ENCODE results near the gene CHST8.

Gene CHST8

GRCh38 chr19:33749016-33749415 lies 127.3 kb downstream of the CHST8 start:
- no peak for DNase-seq

- DNase-seq: no peak
Measured at GRCh38 chr19:33749619-33750175, 127.9 kb downstream of the CHST8 start.

DNA sequence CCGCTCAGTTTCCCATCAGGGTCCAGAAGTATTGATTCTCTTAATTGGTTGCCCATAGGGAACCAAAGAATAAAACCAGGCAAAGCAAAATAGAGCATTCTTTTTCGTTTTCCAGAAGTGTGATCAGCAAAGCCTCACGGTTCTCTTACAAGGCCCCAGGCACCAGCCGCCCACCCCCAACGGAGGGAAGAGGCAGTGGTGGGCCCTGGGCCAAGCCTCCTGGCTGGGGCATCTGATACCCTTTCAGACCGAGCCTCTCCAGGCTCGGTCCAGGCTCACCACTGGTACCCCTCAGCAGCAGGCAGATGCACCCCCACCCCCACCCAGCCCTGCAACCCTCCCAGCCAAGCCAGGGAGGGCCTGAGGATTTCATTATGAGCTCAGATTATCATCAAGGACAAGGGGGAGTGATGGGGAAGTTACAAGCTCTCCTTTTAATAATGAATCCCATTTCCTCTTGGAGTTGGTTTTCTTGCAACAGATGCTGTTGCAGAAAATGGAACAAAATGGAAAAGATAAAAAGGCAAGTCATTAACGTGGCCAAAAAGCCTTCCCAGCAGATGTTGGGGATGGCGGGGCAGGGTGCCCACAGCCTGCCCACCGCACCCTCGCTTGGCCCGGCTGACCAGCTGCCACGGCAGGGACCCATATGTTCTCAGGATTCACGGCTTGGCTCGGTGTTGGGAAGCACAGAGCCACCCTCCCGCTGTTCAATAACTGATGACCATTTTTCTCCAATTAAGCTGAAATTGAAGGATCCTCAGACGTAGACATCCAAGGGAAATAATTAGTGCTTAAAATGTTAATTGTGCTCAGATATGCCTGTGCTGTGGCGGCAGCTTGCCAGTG lies 129.1 kb downstream of the CHST8 start:
- DNase-seq: no peak

GRCh38 chr19:33751436-33751770 lies 129.7 kb downstream of the CHST8 start:
- no peak for DNase-seq

- no peak for DNase-seq
Measured at GRCh38 chr19:33752018-33752800, 130.5 kb downstream of the CHST8 start.

DNA sequence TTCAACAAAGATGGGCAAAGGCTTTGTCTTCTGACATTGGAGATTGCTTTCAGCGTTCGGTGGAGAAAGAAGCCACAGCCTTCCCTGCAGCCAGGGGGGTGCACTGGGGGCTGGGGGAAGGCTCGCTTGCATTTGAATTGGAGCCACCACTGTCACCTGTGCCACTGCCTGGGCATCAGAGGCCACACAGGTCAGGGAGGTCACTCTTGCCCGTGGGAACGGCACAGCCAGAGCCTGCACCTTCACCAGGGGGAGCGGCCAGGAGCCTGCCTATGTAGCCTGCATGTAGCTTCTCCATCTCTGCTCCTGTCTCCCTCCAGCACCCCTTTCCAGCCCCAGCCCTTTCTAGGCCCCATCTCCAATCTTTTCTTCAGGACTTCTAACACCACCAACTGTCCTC lies 131.2 kb downstream of the CHST8 start:
- no peak for DNase-seq

DNA sequence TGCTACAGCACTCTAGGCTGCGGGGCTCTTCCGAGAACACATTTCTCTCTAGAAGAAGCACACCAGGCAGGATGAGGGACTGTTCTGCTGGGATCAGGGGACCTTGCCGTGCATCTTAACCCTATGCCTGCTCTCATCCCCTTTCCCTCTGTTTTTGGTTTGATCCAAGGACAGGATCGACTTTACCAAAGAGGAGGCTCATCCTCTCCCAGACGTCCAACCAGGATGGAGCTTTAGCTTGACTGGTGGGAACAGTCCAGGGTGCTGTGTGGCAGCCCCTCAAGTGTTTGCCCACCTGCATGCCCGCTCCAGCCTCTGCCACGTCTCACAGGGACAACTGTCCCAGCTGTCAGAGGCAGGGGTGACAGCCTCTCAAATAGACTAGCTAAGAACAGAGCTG lies 132.6 kb downstream of the CHST8 start:
- DNase-seq: no peak

GRCh38 chr19:33755099-33756035 lies 133.6 kb downstream of the CHST8 start:
- no peak for DNase-seq

DNA sequence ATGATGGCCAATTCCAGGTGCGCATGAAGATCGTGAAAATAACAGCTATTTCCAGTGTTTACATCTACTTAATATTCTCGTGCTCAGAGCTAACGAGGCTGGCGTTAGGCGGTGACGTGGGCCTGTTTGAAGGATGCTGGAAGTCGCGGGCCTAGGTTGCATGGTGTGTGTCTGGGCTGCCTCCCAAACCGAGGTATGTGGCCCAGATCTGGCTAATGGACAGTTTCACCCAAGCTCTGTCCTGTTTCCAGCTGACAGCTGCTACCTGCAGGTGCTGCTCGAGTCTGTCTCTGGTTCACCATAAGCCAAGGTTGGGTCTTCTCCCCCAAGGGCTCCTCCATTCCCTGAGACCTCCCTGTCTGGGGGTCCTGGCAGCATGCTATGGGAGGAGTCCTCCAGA lies 134.4 kb downstream of the CHST8 start:
- no peak for DNase-seq

- no peak for DNase-seq
Measured at GRCh38 chr19:33758541-33759013, 136.8 kb downstream of the CHST8 start.

- no peak for DNase-seq
Measured at GRCh38 chr19:33759356-33759755, 137.6 kb downstream of the CHST8 start.

DNA sequence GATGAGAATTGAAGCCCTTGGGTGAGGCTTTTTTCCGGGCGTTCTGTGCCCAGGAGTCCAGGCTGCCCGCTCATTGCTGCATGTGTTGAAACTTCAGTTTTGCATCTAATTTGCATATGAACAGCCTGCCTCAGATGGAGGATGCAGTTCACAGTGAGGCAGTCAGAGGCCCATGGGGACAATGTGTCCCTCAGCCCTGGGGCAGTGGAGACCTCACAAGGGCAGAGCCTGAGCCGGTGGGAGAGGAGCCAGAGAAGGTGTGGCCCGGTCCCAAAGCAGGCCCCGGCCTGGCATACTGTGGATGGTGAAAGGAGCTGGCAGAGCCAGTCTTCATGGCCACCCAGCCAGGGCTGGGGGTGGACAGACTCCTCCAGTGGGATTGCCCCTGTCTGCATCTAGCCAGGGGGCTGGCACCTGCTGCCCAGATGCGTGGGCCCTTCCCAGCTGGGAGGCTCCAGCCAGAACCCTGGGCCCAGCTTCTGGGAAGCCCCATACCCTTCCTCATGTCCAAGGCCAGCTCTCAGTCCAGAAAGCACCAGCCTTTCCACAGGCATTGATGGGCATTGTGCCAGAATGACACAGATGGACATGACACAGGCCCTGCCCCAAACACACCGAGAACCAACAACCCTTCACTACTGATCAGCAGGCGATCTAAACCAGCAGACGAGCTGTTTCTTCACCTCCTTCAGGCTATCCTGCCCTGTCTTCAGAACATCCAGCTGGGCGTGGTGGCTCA lies 142.0 kb downstream of the CHST8 start:
- no peak for DNase-seq

- no peak for DNase-seq
Measured at GRCh38 chr19:33766623-33767022, 144.9 kb downstream of the CHST8 start.

DNA sequence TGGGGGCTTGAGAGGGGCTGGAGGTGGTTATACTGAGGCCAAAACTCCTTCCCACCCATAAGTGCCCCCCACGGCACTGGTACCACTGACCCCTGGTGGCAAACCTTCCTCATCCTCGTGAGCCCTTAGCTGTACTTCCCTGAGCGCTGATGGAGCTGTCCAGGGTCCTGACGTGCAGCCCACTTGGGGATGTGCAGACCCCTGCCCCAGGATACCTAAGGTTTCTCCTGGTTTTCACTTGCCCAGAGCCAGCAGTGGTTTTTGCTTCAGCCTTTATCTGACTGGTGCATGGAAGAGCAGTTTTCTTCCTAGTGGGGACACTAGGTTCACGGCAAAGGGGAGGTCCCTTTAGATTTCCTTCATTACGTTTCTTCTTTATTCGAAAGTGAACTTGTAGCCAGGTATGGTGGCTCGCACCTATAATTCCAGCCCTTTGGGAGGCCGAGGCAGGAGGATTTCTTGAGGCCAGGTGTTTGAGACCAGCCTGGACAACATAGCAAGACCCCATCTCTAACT lies 146.2 kb downstream of the CHST8 start:
- peak; percentile 55 for DNase-seq

- no peak for DNase-seq
Measured at GRCh38 chr19:33769208-33769607, 147.5 kb downstream of the CHST8 start.

- no peak for DNase-seq
Measured at GRCh38 chr19:33770107-33770506, 148.4 kb downstream of the CHST8 start.

GRCh38 chr19:33771384-33772101 lies 149.8 kb downstream of the CHST8 start:
- peak; percentile 88 for DNase-seq

DNA sequence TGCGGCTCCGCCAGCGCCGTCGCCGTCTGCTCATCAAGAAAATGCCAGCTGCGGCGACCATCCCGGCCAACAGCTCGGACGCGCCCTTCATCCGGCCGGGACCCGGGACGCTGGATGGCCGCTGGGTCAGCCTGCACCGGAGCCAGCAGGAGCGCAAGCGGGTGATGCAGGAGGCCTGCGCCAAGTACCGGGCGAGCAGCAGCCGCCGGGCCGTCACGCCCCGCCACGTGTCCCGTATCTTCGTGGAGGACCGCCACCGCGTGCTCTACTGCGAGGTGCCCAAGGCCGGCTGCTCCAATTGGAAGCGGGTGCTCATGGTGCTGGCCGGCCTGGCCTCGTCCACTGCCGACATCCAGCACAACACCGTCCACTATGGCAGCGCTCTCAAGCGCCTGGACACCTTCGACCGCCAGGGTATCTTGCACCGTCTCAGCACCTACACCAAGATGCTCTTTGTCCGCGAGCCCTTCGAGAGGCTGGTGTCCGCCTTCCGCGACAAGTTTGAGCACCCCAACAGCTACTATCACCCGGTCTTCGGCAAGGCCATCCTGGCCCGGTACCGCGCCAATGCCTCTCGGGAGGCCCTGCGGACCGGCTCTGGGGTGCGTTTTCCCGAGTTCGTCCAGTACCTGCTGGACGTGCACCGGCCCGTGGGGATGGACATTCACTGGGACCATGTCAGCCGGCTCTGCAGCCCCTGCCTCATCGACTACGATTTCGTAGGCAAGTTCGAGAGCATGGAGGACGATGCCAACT lies 150.5 kb downstream of the CHST8 start:
- DNase-seq: no peak

GRCh38 chr19:33772858-33773180 lies 151.1 kb downstream of the CHST8 start:
- DNase-seq: no peak

Measured in stimulated activated CD8-positive, alpha-beta memory T cell treated with anti-CD3 and anti-CD28 coated beads, Interleukin-4, amount 100 ng/mL, for 48 hours (primary cell).